ENCODE measurements around the gene SQOR. TPM values are rescaled to one million over a fixed set of nuclear protein-coding genes. Genes with fewer than 3 reads are reported as not detected.

Gene SQOR
- total RNA-seq, 1 experiment from 2014 or later: 4.3 TPM

GRCh38 chr15:45669422-45669821, 34.6 kb downstream of the SQOR start:
- H3K4me1 ChIP-seq (ENCODE audit: insufficient read depth, low read length, poor library complexity, severe bottlenecking): no peaks in the 10 kb centered on the region
- no peak for DNase-seq (ENCODE audit: low spot score)
- POLR2A ChIA-PET (ENCODE audit: low non-redundant PET): no interaction called here
- TF ChIP-seq CTCF (conservative IDR thresholded peaks at IDR 0.05; ENCODE audit: low read depth, low read length) (no peak), EZH2 (IDR thresholded peaks at IDR 0.05; ENCODE audit: borderline replicate concordance, low read depth, low read length, poor library complexity, severe bottlenecking) (no peak)
- H3K4me3 ChIP-seq (ENCODE audit: low read depth, low read length, poor library complexity, severe bottlenecking): no peak overlapping the region
- H3K27me3 ChIP-seq (replicated peaks; ENCODE audit: insufficient read depth, low read depth, low read length, poor library complexity): no peaks in the 10 kb centered on the region
- BruUV-seq (replicated peaks): no TSS peak
- intact Hi-C loops (cut with micrococcal nuclease; ENCODE audit: unreplicated experiment): no loop called here
- H3K36me3 ChIP-seq (ENCODE audit: insufficient read depth, low read length, poor library complexity, severe bottlenecking): no peaks in the 10 kb centered on the region
- no peaks in the 10 kb centered on the region for H3K9me3 ChIP-seq (ENCODE audit: low read depth, low read length, poor library complexity, severe bottlenecking)
- H3K27ac ChIP-seq (ENCODE audit: low read depth, low read length, poor library complexity, severe bottlenecking): no peak overlapping the region
- CTCF ChIA-PET: no interaction called here

- no peaks in the 10 kb centered on the region for H3K9me3 ChIP-seq (ENCODE audit: low read depth, low read length, poor library complexity, severe bottlenecking)
- ChIA-PET CTCF (no interaction called here), POLR2A (ENCODE audit: low non-redundant PET) (no interaction called here)
- BruUV-seq (replicated peaks): no TSS peak
- no peaks in the 10 kb centered on the region for H3K4me1 ChIP-seq (ENCODE audit: insufficient read depth, low read length, poor library complexity, severe bottlenecking)
- intact Hi-C loops (cut with micrococcal nuclease; ENCODE audit: unreplicated experiment): no loop called here
- no peak overlapping the region for H3K4me3 ChIP-seq (ENCODE audit: low read depth, low read length, poor library complexity, severe bottlenecking)
- no peak overlapping the region for H3K27ac ChIP-seq (ENCODE audit: low read depth, low read length, poor library complexity, severe bottlenecking)
- DNase-seq (ENCODE audit: low spot score): no peak
- H3K27me3 ChIP-seq (replicated peaks; ENCODE audit: insufficient read depth, low read depth, low read length, poor library complexity): no peaks in the 10 kb centered on the region
- no peak for TF ChIP-seq EZH2 (IDR thresholded peaks at IDR 0.05; ENCODE audit: borderline replicate concordance, low read depth, low read length, poor library complexity, severe bottlenecking)
- TF ChIP-seq CTCF (conservative IDR thresholded peaks at IDR 0.05; ENCODE audit: low read depth, low read length): no peak
- no peaks in the 10 kb centered on the region for H3K36me3 ChIP-seq (ENCODE audit: insufficient read depth, low read length, poor library complexity, severe bottlenecking)
Observed at GRCh38 chr15:45670091-45670490, 35.3 kb downstream of the SQOR start.

- POLR2A ChIA-PET (ENCODE audit: low non-redundant PET): no interaction called here
- CTCF ChIA-PET: no interaction called here
- intact Hi-C loops (cut with micrococcal nuclease; ENCODE audit: unreplicated experiment): no loop called here
Observed at GRCh38 chr15:45670511-45670910, 35.7 kb downstream of the SQOR start.

More at GRCh38 chr15:45670511-45670910, 35.7 kb downstream of the SQOR start:
- Histone ChIP-seq H3K27me3 (replicated peaks; ENCODE audit: insufficient read depth, low read depth, low read length, poor library complexity) (no peaks in the 10 kb centered on the region), H3K9me3 (ENCODE audit: low read depth, low read length, poor library complexity, severe bottlenecking) (no peaks in the 10 kb centered on the region), H3K36me3 (ENCODE audit: insufficient read depth, low read length, poor library complexity, severe bottlenecking) (no peaks in the 10 kb centered on the region), H3K27ac (ENCODE audit: low read depth, low read length, poor library complexity, severe bottlenecking) (no peak overlapping the region), H3K4me3 (ENCODE audit: low read depth, low read length, poor library complexity, severe bottlenecking) (no peak overlapping the region), H3K4me1 (ENCODE audit: insufficient read depth, low read length, poor library complexity, severe bottlenecking) (no peaks in the 10 kb centered on the region)
- no peak for DNase-seq (ENCODE audit: low spot score)
- no peak for TF ChIP-seq CTCF (conservative IDR thresholded peaks at IDR 0.05; ENCODE audit: low read depth, low read length)
- TF ChIP-seq EZH2 (IDR thresholded peaks at IDR 0.05; ENCODE audit: borderline replicate concordance, low read depth, low read length, poor library complexity, severe bottlenecking): no peak
- BruUV-seq (replicated peaks): no TSS peak
